Ishikawa (cell line): Measurements from ENCODE around the gene ZNF57.

ENCODE experiments used
- CEBPB ChIP-seq: IDR thresholded peaks from 2 replicates; pipeline ENCODE4 v1.6.1; 2012
- TAF1 ChIP-seq: IDR thresholded peaks from 2 replicates; pipeline ENCODE4 v1.6.1; 2012; ENCODE audit warnings: low read depth, mild to moderate bottlenecking

- no peak for TF ChIP-seq TAF1
- TF ChIP-seq CEBPB: no peak
Measured at GRCh38 chr19:2927032-2927430, 26.3 kb downstream of the ZNF57 start.
